Stimulated activated CD4-positive, alpha-beta T cell treated with anti-CD3 and anti-CD28 coated beads, Interleukin-15, amount 100 ng/mL, for 48 hours (primary cell): Measurements from ENCODE around the gene ADGRD1.
"Not testable (repeated sequence)": the region's sequence is repeated elsewhere in the genome, so short reads cannot be mapped to it uniquely, and the experiment has no call there.

ENCODE experiments used
- DNase-seq, 2 donors: peaks; one replicate each; pipeline ENCODE4 v3.0.0-alpha.2; 2020; ENCODE audit warnings: low read depth in 2 of 2

ADGRD1 gene

DNA sequence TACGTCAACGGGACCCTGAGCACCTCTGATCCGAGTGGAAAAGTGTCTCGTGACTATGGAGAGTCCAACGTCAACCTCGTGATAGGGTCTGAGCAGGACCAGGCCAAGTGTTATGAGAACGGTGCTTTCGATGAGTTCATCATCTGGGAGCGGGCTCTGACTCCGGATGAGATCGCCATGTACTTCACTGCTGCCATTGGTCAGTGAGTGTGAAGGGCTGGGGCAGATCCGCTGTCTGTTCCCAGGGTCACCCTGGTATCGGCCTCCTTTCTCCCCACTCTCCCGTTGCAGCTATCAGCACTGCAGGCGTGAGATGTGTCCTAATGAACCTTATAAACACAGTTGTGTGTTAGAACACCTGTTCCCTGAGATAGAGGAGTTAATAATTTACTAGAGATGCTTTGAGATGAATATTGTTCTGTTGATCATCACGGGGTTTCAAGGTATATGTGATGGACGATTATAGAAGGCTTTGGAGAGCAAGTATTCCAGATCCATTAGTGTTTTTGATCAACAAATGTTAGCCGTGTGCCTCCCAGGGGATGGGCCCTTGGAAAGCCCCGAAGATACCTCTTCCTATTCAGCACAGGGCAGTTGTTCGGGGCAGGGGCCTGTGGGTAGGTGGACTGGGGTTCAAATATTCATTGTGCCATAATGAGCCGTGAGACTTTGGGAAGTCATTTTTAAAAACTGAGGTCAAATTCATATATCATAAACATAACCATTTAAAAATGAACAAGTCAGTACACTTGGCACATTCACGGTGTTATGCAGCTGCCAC, 33.6 kb downstream of the ADGRD1 start:
- no peak for DNase-seq

DNA sequence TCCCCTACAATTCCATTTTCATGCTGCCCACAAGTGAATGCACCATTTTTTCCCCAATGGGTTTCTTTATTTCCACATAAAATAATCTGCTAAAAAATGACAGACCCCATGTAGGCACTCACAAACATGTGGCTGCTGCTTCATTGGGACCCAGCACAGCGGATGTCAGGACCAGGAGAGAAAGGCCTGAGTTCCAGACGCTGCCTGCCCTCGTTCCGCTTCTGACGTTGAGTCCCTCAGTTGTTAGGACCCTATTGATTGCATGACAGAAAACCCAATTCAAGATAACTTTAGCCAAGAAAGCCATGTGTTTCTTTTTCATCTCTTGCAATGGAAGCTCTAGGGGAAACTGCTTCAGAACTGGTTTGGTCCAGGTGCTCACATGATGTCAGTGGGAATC, 34.6 kb downstream of the ADGRD1 start:
- no peak for DNase-seq

DNA sequence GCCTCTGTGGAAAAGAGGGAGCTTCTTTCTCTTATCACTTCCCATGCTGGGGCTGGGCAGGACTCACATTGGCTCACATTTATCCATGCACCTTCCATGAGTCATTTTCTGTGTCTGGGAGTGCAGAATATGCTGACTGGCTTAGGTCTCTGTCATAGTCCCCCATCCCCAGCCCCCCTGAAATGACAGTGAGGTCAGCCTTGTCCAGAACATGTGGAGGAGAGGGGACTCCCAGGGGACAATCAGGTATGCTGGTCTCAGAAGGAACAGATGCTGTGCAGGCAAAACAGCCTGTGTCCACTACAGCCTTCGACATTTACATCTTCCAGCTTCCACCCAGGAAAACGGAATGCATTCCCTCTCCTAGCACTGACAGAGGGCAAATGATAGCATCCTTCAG, 35.0 kb downstream of the ADGRD1 start:
- DNase-seq: no peak

- no peak for DNase-seq
Observed at GRCh38 chr12:130989391-130989790, 35.7 kb downstream of the ADGRD1 start.

DNA sequence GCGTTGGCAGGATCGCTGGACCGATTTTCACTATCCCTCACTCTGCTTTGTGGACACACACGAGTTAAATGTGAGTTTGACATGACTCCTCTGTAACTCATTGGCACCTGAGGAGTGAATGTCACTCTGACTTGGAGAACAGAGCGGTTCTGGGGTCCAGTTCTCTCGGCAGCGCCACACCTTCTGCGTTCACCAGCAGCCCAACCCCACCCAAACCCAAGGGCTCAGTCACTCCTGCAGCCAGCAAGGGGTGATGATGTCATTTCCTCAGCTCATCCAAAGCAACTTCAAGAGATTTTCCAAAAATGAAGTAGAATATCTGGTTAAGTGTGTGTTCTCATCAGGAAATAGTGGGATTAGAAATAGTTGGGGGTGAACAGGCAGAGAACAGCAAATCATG, 36.3 kb downstream of the ADGRD1 start:
- DNase-seq: no peak

DNA sequence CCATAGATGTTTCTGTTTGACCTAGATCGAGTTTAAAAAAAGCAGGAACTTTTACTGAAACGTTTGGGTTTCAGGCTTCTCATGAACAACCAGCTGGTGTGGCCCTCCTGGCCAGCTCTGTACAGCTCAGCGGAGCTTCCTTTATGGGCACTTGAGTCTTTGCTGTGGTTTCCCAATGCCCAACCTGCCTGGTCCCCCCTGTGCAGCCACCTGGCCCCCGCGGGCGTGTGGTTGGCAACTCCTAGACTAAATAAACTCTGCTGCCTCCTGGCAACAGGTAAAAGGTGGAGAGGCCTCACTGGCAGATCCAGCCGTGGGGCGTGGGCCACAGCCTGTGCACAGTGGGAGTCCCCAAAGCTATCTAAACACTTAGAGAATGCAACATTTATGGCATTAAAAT, 38.7 kb downstream of the ADGRD1 start:
- no peak for DNase-seq

DNA sequence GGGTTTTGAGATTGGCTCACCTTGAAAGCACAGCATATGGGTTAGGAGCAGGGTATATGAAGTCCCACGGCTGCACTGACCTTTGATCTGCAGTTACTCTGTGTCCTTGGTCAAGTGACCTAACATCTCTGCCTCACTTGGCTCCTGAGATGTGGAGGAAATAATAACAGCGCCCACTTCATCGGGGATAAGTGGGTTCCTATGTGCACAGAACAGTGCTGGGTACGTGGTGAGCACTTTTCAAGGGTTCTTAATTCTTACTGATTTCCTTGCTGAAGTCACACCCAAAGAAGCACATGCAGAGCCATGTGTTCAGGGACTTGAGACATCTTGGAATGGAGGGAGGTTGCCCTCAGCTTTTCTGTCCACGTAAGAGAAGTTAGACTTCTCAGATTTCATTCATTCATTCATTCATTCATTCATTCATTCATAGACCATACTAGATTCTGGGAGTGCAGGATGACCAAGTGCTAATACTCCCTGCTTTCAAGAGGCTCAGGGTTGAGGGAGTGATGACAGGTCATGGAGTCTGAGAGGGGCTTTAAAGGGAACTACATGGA, 39.4 kb downstream of the ADGRD1 start:
- no peak for DNase-seq

GRCh38 chr12:130993759-130994670, 40.3 kb downstream of the ADGRD1 start:
- DNase-seq: no peak

- no peak for DNase-seq
Observed at GRCh38 chr12:130994821-130995375, 41.2 kb downstream of the ADGRD1 start.

DNA sequence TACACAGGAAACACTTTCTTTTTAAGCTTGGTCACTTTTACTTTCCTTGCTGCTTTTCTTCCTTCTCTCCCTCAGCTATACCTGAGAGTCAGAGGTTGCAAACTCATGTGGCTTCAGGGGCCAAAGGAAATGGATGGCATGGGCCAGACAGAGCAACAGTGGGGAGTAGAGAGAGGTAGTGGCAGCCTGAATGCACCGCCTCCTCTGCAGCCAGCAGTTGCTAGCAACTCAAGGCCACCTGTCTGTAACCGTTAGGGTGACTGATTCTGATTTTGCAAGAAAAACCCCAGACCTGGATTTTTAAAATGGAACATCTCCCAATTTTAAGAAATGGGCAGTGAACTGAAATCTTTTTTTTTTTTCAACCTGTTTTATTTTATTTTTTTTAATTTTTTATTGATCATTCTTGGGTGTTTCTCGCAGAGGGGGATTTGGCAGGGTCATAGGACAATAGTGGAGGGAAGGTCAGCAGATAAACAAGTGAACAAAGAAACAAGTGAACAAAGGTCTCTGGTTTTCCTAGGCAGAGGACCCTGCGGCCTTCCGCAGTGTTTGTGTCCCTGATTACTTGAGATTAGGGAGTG, 41.8 kb downstream of the ADGRD1 start:
- not testable (repeated sequence) for DNase-seq

GRCh38 chr12:130998136-130998535, 44.4 kb downstream of the ADGRD1 start:
- no peak for DNase-seq

GRCh38 chr12:131000000-131000486, 46.3 kb downstream of the ADGRD1 start:
- DNase-seq: no peak

DNA sequence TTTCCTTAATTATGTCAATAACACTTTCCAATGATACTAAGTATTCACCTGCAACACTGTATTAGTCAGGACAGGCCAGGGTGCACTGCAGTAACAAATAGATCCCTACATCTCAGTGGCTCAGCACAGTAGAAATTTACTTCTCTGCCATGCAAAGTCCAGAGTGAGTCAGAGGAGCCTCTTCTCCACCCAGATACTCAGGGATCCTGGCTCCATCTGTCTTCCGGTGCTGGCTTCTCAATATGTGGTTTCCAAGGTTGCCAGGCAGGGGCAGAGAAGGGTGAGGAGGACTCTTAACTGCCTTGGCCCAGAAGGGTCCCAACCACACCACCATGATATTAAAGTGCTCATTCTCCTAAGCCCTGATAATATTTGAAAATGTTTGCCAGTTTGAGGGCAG, 47.8 kb downstream of the ADGRD1 start:
- no peak for DNase-seq

GRCh38 chr12:131002216-131002631, 48.5 kb downstream of the ADGRD1 start:
- DNase-seq: no peak

DNA sequence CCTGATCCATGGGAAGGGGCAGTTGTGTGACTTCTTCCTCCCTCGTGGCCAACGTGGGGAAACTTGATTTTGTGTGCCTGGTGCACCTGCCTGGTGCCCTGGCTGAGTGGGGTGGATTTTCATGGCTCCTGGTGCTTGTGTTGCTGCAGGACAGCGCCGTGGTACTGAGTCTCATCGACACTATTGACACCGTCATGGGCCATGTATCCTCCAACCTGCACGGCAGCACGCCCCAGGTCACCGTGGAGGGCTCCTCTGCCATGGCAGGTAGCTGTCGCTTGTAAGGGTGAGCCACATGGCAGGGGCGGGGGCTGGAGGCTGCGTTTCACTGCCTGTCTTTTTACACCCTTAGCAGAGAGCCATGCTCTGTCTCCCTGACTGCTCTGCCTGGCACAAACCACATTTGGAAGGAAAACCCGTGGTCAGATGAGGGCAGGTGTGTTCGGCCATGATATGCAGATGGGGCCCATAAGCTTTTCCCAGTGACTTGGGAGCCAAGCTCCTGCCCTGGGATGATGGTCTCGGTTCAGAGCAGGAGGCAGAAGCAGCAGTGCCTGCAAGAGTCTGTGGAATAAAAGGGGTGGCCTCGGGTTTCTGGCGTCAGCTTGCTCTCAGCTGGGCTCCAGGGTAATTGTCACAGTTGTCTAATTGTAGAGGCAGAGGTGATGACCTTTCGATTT, 49.5 kb downstream of the ADGRD1 start:
- no peak for DNase-seq

GRCh38 chr12:131003716-131004045, 50.0 kb downstream of the ADGRD1 start:
- no peak for DNase-seq

GRCh38 chr12:131004166-131004565, 50.5 kb downstream of the ADGRD1 start:
- no peak for DNase-seq

DNA sequence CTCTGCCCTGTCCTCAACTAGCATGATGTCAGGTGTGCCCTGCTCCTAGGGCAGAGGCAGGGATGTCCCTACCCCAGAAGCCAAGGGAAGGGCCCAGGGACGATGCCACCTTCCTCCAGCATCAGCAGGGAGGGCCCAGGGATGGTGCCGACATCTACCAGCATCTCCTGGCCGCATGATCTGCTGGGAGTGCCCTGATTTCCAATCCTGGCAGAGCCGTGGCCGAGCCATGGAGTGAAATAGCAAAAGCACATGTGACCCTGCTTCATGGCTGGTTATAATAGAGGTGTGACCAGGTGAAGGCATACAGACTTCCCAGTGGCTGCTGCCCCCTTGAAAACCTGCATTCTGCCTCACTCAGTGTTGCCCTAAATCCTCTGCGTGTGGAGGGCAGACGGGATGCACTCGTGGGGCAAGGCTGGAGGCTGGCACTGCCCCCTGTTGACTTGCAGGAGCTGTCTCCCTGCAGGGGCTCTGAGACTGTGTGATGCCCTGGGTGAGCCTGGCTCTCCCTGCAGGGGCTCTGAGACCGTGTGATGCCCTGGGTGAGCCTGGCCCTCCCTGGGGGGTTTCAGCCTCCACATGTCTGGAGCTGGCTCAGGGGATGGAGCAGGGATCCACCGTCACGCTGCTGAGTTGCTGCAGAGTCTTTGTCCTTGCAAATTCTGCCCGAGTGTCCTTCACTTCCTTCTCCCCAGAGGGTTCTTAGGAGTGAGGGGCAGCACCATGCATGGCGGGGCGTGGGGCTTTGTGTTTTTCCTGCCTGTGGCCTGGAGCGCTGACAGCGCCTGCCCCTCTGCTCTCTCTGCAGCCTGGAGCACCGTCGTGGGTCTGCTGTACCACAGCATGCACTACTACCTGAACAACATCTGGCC, 51.7 kb downstream of the ADGRD1 start:
- no peak for DNase-seq

DNA sequence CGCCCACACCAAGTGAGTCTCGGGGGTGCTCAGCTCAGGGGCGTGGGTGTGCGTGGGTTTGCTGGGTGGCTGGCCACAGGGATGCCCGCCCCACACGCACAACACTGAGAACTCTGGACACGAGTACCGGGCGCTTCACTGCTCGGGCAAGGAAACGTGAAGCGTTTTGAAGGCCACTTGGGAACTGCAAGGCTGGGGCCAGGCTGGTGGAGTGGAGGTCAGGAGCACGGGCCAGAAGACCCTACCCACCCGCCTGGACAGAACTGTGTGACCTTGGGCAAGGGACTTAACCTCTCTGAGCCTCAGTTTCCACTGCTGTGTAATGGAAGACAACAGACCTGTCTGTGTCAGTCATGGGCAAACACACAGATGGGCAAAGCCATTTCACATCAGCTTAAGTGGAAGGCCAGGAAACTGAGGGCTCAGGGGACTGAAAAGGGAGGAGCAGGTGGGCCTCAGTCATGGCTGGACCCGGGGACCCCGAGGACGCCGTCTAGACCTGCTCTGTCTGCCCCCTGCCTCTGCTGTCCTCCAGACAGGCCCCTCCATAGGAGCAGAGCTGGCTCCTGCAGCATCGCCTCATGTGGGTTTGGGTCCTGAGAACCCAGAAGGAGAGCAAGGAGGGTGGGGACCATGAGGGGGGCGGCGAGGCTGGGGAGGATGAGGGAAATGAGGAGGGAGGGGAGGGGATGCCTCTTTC, 52.5 kb downstream of the ADGRD1 start:
- no peak for DNase-seq
